B cell (primary cell): ENCODE data around the gene PXN.

ENCODE experiments used
- EZH2 ChIP-seq: IDR thresholded peaks from 2 replicates; pipeline ENCODE4 v1.6.1; 2012; ENCODE audit warnings: borderline replicate concordance, low read depth, mild to moderate bottlenecking, moderate library complexity, low read length; ENCODE audit not compliant: insufficient read depth, poor library complexity, severe bottlenecking
- TF ChIP-seq, protein P1 (sequence below): fragments of 200-600 bp; IDR thresholded peaks from one replicate; pipeline ENCODE4 v1.8.0; 2022; ENCODE audit warnings: antibody characterized with exemption, mild to moderate bottlenecking

DNA sequence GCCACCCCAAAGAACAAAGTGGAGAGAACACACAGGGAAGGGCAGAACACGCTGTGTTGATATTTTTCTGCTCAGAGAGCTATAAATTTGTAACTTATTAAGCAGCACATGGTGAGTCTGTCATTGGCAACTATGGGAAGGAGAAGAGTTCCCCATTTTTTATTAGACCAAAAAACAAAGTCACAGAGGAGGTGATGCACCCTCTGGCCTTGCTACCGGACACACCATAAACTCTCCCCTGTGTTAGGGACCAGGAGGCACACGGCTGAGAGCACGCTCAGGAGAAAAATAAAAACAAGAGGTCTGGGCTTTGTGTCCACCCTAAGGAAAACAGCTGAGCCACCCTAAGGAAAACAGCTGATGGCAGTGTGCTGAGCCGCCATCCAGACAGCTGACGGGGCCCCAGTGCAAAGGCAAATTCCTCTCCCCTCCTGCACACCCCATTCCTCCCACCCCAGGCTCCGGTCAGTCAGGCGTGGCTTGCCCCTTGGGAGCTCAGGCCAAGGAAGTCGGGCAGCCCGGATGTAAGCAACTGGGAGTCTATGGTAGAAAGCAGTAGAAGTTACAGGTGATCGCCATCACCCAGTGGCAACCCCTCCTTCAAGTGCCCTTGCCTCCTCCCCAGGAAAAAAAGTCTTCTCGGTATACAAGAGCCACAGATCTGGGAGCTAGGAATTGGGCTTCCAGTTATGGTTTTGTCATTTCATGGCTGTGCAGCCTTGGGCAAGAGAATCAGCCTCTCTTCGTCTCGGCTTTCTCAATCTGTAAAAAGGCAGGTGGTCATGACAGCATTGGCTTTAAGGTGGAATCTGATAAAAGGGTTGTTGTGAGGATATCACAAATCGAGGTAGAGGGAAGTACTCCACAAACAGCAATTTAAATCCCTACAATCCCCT, 2.4 kb downstream of the PXN start:
- TF ChIP-seq, protein P1, sequence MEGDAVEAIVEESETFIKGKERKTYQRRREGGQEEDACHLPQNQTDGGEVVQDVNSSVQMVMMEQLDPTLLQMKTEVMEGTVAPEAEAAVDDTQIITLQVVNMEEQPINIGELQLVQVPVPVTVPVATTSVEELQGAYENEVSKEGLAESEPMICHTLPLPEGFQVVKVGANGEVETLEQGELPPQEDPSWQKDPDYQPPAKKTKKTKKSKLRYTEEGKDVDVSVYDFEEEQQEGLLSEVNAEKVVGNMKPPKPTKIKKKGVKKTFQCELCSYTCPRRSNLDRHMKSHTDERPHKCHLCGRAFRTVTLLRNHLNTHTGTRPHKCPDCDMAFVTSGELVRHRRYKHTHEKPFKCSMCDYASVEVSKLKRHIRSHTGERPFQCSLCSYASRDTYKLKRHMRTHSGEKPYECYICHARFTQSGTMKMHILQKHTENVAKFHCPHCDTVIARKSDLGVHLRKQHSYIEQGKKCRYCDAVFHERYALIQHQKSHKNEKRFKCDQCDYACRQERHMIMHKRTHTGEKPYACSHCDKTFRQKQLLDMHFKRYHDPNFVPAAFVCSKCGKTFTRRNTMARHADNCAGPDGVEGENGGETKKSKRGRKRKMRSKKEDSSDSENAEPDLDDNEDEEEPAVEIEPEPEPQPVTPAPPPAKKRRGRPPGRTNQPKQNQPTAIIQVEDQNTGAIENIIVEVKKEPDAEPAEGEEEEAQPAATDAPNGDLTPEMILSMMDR = no peak
- TF ChIP-seq EZH2 = no peak
